ENCODE measurements around the gene RSPRY1. TPM values are rescaled to one million over a fixed set of nuclear protein-coding genes. Genes with fewer than 3 reads are reported as not detected.
A peak's percentile ranks its signal among the peaks of the same experiment; 100 is the strongest.

Gene RSPRY1
- polyA plus RNA-seq, 1 of the 3 experiments (the other 2 are of a cell fraction) = 16.6 TPM

GRCh38 chr16:57268804-57269800 is 83.0 kb downstream of the RSPRY1 start:
- DNase-seq = peak; percentile 73

DNA sequence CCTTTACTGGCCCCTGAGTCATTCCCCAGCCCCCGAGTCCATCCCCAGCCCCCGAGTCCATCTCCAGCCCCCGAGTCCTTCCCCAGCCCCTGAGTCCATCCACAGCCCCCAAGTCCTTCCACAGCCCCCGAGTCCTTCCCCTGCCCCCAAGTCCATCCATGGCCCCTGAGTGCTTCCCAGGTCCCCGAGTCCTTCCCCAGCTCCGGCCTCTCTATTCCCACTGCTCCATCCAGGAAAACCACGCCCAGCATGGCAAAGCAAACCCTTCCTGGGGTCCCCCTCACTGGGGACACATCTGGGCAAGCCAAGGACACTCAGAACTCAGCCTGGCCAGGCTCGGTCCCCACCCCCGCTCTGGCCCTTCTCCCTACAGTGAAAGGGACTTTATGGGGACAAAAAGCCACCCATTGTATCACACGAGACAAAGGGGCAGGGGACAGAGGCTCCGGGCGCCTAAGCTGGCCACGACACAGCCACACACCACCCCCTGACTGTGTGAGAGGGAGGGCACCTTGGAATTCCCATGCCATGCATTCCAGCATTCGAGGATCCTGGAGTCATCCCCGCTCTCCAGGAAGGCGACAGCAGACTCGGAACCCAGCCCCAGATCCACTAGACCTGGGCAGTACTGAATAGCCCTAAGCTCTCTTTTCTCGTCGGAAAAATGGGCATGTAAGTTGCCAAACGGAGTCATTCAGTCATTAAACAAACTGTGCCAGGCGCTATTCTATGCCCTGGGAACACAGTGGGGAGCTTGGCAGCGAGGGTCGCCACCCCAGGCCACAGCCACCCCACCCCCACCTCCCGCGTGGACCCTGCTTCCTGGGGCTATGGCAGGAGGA is 84.3 kb downstream of the RSPRY1 start:
- H3K4me1 ChIP-seq (ENCODE audit: control insufficient read depth in 1 of 2, insufficient read depth in 2 of 2, low read depth in 1 of 2, low read length in 1 of 2) = peaks cover 0 to 26% of the 10 kb centered on the region in 2 experiments; a peak in 2 of 4 replicates
- 83% methylated on average over 22 of the region's 25 CpGs for WGBS (ENCODE audit: low lambda C conversion rate)
- ChIA-PET CTCF (no interaction called here), POLR2A (no interaction called here)
- H2AFZ ChIP-seq (ENCODE audit: low read depth) = no peak overlapping the region
- no peaks in the 10 kb centered on the region for H3F3A ChIP-seq (replicated peaks; ENCODE audit: insufficient read depth)
- no peak for TF ChIP-seq SMC3 (IDR thresholded peaks at IDR 0.05; ENCODE audit: low read depth, low read length)
- no peak for TF ChIP-seq NRF1 (IDR thresholded peaks at IDR 0.05; ENCODE audit: low read depth, low read length)
- no peak for TF ChIP-seq YY1 (IDR thresholded peaks at IDR 0.05; ENCODE audit: low read depth)
- no peak for TF ChIP-seq TCF12 (IDR thresholded peaks at IDR 0.05)
- TF ChIP-seq, protein P1, sequence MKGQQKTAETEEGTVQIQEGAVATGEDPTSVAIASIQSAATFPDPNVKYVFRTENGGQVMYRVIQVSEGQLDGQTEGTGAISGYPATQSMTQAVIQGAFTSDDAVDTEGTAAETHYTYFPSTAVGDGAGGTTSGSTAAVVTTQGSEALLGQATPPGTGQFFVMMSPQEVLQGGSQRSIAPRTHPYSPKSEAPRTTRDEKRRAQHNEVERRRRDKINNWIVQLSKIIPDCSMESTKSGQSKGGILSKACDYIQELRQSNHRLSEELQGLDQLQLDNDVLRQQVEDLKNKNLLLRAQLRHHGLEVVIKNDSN (IDR thresholded peaks at IDR 0.05; ENCODE audit: borderline replicate concordance, low read depth) = no peak
- no peak for TF ChIP-seq EZH2phosphoT487 (IDR thresholded peaks at IDR 0.05; ENCODE audit: borderline replicate concordance, low read depth)
- no peak for TF ChIP-seq CTCF (IDR thresholded peaks at IDR 0.05)
- no peaks in the 10 kb centered on the region for H4K20me1 ChIP-seq (ENCODE audit: insufficient read depth)
- H3K9me3 ChIP-seq = no peaks in the 10 kb centered on the region
- no peaks in the 10 kb centered on the region for H3K79me2 ChIP-seq (ENCODE audit: insufficient read depth)
- no peak overlapping the region for H3K4me2 ChIP-seq
- DNase-seq = peak; percentile 21
- H3K4me3 ChIP-seq (ENCODE audit: low read depth in 2 of 2, low read length in 1 of 2) = no peak overlapping the region
- no peaks in the 10 kb centered on the region for H3K36me3 ChIP-seq (replicated peaks in 1 of 2; ENCODE audit: control insufficient read depth in 1 of 2, insufficient read depth in 2 of 2, low read length in 1 of 2)
- H3K27me3 ChIP-seq (ENCODE audit: insufficient read depth) = no peaks in the 10 kb centered on the region
- H3K27ac ChIP-seq (ENCODE audit: low read depth in 2 of 2, low read length in 1 of 2) = no peak overlapping the region
- H3K9ac ChIP-seq = no peak overlapping the region
- H3K9me2 ChIP-seq = no peaks in the 10 kb centered on the region

More at GRCh38 chr16:57268804-57269800, 83.0 kb downstream of the RSPRY1 start:
- Histone ChIP-seq H2AFZ (ENCODE audit: low read depth) (no peak overlapping the region), H3K9ac (no peak overlapping the region), H3K27me3 (ENCODE audit: insufficient read depth) (no peaks in the 10 kb centered on the region), H3K9me3 (no peaks in the 10 kb centered on the region), H3K27ac (ENCODE audit: low read depth in 2 of 2, low read length in 1 of 2) (no peak overlapping the region), H3F3A (replicated peaks; ENCODE audit: insufficient read depth) (no peaks in the 10 kb centered on the region), H3K79me2 (ENCODE audit: insufficient read depth) (no peaks in the 10 kb centered on the region), H3K4me1 (ENCODE audit: control insufficient read depth in 1 of 2, insufficient read depth in 2 of 2, low read depth in 1 of 2, low read length in 1 of 2) (peaks cover 0 to 32% of the 10 kb centered on the region in 2 experiments; a peak in 2 of 4 replicates), H4K20me1 (ENCODE audit: insufficient read depth) (no peaks in the 10 kb centered on the region), H3K9me2 (no peaks in the 10 kb centered on the region), H3K4me3 (ENCODE audit: low read depth in 2 of 2, low read length in 1 of 2) (no peak overlapping the region), H3K4me2 (no peak overlapping the region), H3K36me3 (replicated peaks in 1 of 2; ENCODE audit: control insufficient read depth in 1 of 2, insufficient read depth in 2 of 2, low read length in 1 of 2) (no peaks in the 10 kb centered on the region)
- 78% methylated on average over 10 of the region's 14 CpGs for WGBS (ENCODE audit: low lambda C conversion rate)
- CTCF ChIA-PET = no interaction called here
- POLR2A ChIA-PET = no interaction called here
- TF ChIP-seq RAD21 (IDR thresholded peaks at IDR 0.05; ENCODE audit: low read length) (no peak), GATA2 (CRISPR knock-in tag; IDR thresholded peaks at IDR 0.05) (peak; percentile 79)

All from SK-N-SH (cell line).